WI38 (cell line): ENCODE measurements around the gene STK33.

Source experiments
- H3K4me3 ChIP-seq: 2 replicates; pipeline ENCODE4 v1.5.1; 2011; ENCODE audit warnings: low read depth, mild to moderate bottlenecking, control low read depth, low read length
- CTCF ChIP-seq: IDR thresholded peaks from 2 replicates; pipeline ENCODE4 v1.5.1; 2012; ENCODE audit warnings: low read depth, mild to moderate bottlenecking, control low read depth, low read length

STK33 gene

GRCh38 chr11:8601376-8602133 is 7.5 kb upstream of the STK33 start:
- TF ChIP-seq CTCF, result no peak
- no peak overlapping the region for H3K4me3 ChIP-seq

- TF ChIP-seq CTCF, result no peak
- no peak overlapping the region for H3K4me3 ChIP-seq
Observed at GRCh38 chr11:8598506-8598905, 4.5 kb upstream of the STK33 start.

- TF ChIP-seq CTCF, result no peak
- H3K4me3 ChIP-seq, result no peak overlapping the region
Observed at GRCh38 chr11:8597182-8597581, 3.2 kb upstream of the STK33 start.

- H3K4me3 ChIP-seq, result no peak overlapping the region
- TF ChIP-seq CTCF, result no peak
Observed at GRCh38 chr11:8596504-8597046, 2.5 kb upstream of the STK33 start.

DNA sequence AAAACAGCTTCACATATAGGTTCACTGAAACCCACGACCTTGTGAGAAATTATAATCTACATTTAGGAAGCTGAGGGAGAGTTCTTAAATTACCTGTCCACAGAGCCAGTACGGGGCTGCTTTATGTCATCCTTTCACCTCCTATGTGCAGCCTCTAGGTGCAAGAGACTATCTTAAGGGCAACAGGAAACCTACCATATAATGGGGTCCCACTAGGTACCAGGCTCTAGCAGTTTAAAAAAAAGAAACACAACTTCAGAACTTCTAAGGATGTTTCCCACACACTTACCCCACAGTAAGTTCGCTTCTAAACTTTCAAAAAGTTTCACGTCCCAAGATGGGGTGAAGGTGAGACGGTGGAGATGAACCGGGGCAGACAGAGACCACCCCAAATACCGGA is 573 bp downstream of the STK33 start:
- TF ChIP-seq CTCF, result no peak
- H3K4me3 ChIP-seq, result no peak overlapping the region

GRCh38 chr11:8587915-8588314 is 6.1 kb downstream of the STK33 start:
- no peak for TF ChIP-seq CTCF
- no peak overlapping the region for H3K4me3 ChIP-seq

GRCh38 chr11:8586805-8587204 is 7.2 kb downstream of the STK33 start:
- TF ChIP-seq CTCF, result no peak
- H3K4me3 ChIP-seq, result no peak overlapping the region
